GM23338 (cell line): ENCODE results near the gene TOMM40L. TPM values are rescaled to one million over a fixed set of nuclear protein-coding genes. Genes with fewer than 3 reads are reported as not detected.
A peak's percentile ranks its signal among the peaks of the same experiment; 100 is the strongest.

ENCODE experiments used
- ATAC-seq: fragments of 200-7000 bp; cut with Tn5 transposase; 3 replicates; pipeline ENCODE4 v1.9.1; 2020
- DNase-seq: peaks from one replicate; pipeline ENCODE4 v3.0.0-alpha.2; 2015; ENCODE audit warnings: low spot score
- H2AFZ ChIP-seq: fragments of 200-600 bp; sonication (generic); 2 replicates; pipeline ENCODE4 v1.8.0; 2016; ENCODE audit warnings: antibody characterized with exemption, mild to moderate bottlenecking, moderate library complexity
- H3F3A ChIP-seq: fragments of 200-600 bp; sonication (generic); replicated peaks from 2 replicates; pipeline ENCODE4 v1.8.0; 2017; ENCODE audit warnings: antibody characterized with exemption, mixed run types, low read depth
- H3K27ac ChIP-seq: fragments of 200-600 bp; sonication (generic); 2 replicates; pipeline ENCODE4 v1.6.1; 2016; ENCODE audit warnings: low read depth
- H3K27me3 ChIP-seq: fragments of 200-600 bp; sonication (generic); 2 replicates; pipeline ENCODE4 v1.8.0; 2016; ENCODE audit warnings: mild to moderate bottlenecking, mixed run types, moderate library complexity; ENCODE audit not compliant: insufficient read depth
- H3K36me3 ChIP-seq: fragments of 200-600 bp; sonication (generic); 2 replicates; pipeline ENCODE4 v1.8.0; 2016; ENCODE audit warnings: mild to moderate bottlenecking; ENCODE audit not compliant: insufficient read depth
- H3K4me1 ChIP-seq: fragments of 200-600 bp; sonication (generic); 2 replicates; pipeline ENCODE4 v1.8.0; 2016; ENCODE audit warnings: mild to moderate bottlenecking, moderate library complexity; ENCODE audit not compliant: insufficient read depth
- H3K4me2 ChIP-seq: fragments of 200-600 bp; sonication (generic); 2 replicates; pipeline ENCODE4 v1.7.1; 2017; ENCODE audit warnings: mixed run types
- H3K4me3 ChIP-seq: fragments of 200-600 bp; sonication (generic); 2 replicates; pipeline ENCODE4 v1.6.1; 2016; ENCODE audit warnings: mixed run types
- H3K79me2 ChIP-seq: fragments of 200-600 bp; sonication (generic); replicated peaks from 2 replicates; pipeline ENCODE4 v1.8.0; 2017; ENCODE audit warnings: mild to moderate bottlenecking; ENCODE audit not compliant: insufficient read depth
- H3K9me2 ChIP-seq: fragments of 200-600 bp; sonication (generic); 2 replicates; pipeline ENCODE4 v1.8.0; 2017; ENCODE audit not compliant: insufficient read depth
- H4K20me1 ChIP-seq: fragments of 200-600 bp; sonication (generic); replicated peaks from 2 replicates; pipeline ENCODE4 v1.8.0; 2017; ENCODE audit warnings: mild to moderate bottlenecking; ENCODE audit not compliant: insufficient read depth
- H3K27ac Mint-ChIP-seq: 2 replicates; pipeline ENCODE4 v1.8.0; 2020; ENCODE audit warnings: inconsistent platforms, mild to moderate bottlenecking, moderate library complexity, mixed read lengths
- H3K27me3 Mint-ChIP-seq: 3 replicates; pipeline ENCODE4 v1.8.0; 2022; ENCODE audit warnings: low read depth, mild to moderate bottlenecking, moderate library complexity, mixed read lengths, inconsistent platforms; ENCODE audit not compliant: insufficient read depth, poor library complexity
- H3K36me3 Mint-ChIP-seq: 3 replicates; pipeline ENCODE4 v1.8.0; 2021; ENCODE audit warnings: low read depth, mild to moderate bottlenecking, inconsistent platforms, moderate library complexity, mixed read lengths
- H3K4me1 Mint-ChIP-seq: 3 replicates; pipeline ENCODE4 v1.8.0; 2020; ENCODE audit warnings: mild to moderate bottlenecking, inconsistent platforms, mixed read lengths
- H3K4me3 Mint-ChIP-seq: 3 replicates; pipeline ENCODE4 v1.8.0; 2021; ENCODE audit warnings: moderate library complexity, mild to moderate bottlenecking, inconsistent platforms, mixed read lengths
- H3K9me3 Mint-ChIP-seq: 3 replicates; pipeline ENCODE4 v1.8.0; 2020; ENCODE audit warnings: moderate library complexity, mild to moderate bottlenecking, inconsistent platforms, mixed read lengths
- CREB1 ChIP-seq: fragments of 250-450 bp; sonication (Bioruptor Pico); IDR thresholded peaks from 2 replicates; pipeline ENCODE4 v1.5.0; 2020; ENCODE audit warnings: low read depth, mild to moderate bottlenecking, moderate library complexity
- CTCF ChIP-seq, 2 experiments: fragments of 200-600 bp in 1 of 2; sonication (generic) in 1 of 2; conservative IDR thresholded peaks; 2 replicates each; pipeline versions ENCODE4 v1.5.1 to v1.6.1; 2016 to 2017; ENCODE audit warnings: antibody characterized with exemption in 2 of 2, low read depth in 2 of 2, mild to moderate bottlenecking in 2 of 2, moderate library complexity in 1 of 2
- ETS1 ChIP-seq: IDR thresholded peaks from 2 replicates; pipeline ENCODE4 v1.6.1; 2016; ENCODE audit warnings: antibody characterized with exemption
- EZH2 ChIP-seq: fragments of 200-600 bp; sonication (generic); IDR thresholded peaks from one replicate; pipeline ENCODE4 v1.8.0; 2017; ENCODE audit warnings: antibody characterized with exemption, mild to moderate bottlenecking, low read depth; ENCODE audit not compliant: unreplicated experiment
- EZH2phosphoT487 ChIP-seq: fragments of 200-600 bp; sonication (generic); IDR thresholded peaks from one replicate; pipeline ENCODE4 v1.8.1; 2018; ENCODE audit warnings: antibody characterized with exemption; ENCODE audit not compliant: unreplicated experiment
- JUNB ChIP-seq: IDR thresholded peaks from one replicate; pipeline ENCODE4 v1.6.1; 2016; ENCODE audit warnings: antibody characterized with exemption; ENCODE audit not compliant: unreplicated experiment
- NANOG ChIP-seq: IDR thresholded peaks from 2 replicates; pipeline ENCODE4 v1.6.1; 2016; ENCODE audit warnings: antibody characterized with exemption, borderline replicate concordance
- POLR2AphosphoS5 ChIP-seq: IDR thresholded peaks from 2 replicates; pipeline ENCODE4 v1.6.1; 2016; ENCODE audit warnings: antibody characterized with exemption, low read depth
- REST ChIP-seq: IDR thresholded peaks from one replicate; pipeline ENCODE4 v1.6.1; 2018; ENCODE audit warnings: antibody characterized with exemption; ENCODE audit not compliant: unreplicated experiment
- STAT1 ChIP-seq: IDR thresholded peaks from one replicate; pipeline ENCODE4 v1.6.1; 2016; ENCODE audit warnings: antibody characterized with exemption; ENCODE audit not compliant: unreplicated experiment
- ZNF114 ChIP-seq: fragments of 250-450 bp; sonication (Bioruptor Pico); IDR thresholded peaks from 2 replicates; pipeline ENCODE4 v1.5.0; 2020; ENCODE audit warnings: mild to moderate bottlenecking, moderate library complexity
- ZNF331 ChIP-seq: fragments of 250-450 bp; sonication (Bioruptor Pico); IDR thresholded peaks from 2 replicates; pipeline ENCODE4 v1.5.0; 2020; ENCODE audit warnings: low read depth, mild to moderate bottlenecking, moderate library complexity
- ZNF462 ChIP-seq: fragments of 250-450 bp; sonication (Bioruptor Pico); IDR thresholded peaks from 2 replicates; pipeline ENCODE4 v1.5.0; 2020; ENCODE audit warnings: mild to moderate bottlenecking, moderate library complexity
- polyA plus RNA-seq: library from polyadenylated mRNA; unstranded; fragments of >200 nt; fragmentation: Nextera tagmentation; extraction: Ambion mirVana; gene quantifications from 2 replicates; pipeline ENCODE4 v1.2.1, GENCODE V29; 2016
- total RNA-seq: library from RNA; depleted of rRNA; stranded (reverse); fragments of >200 nt; shearing (Covaris generic); gene quantifications from 2 replicates; pipeline ENCODE4 v1.2.3, GENCODE V29; 2014

Gene TOMM40L
- total and polyA plus RNA-seq, 2 experiments from 2014 or later = 6.8 to 12.9 TPM

- H3K36me3 Mint-ChIP-seq = peaks cover 40% of the 10 kb centered on the region
- H3K4me1 ChIP-seq = peaks cover 15% of the 10 kb centered on the region; the same call in 1 of the 2 replicates
- peak overlapping the region; percentile 99 for H3K4me3 ChIP-seq
These were observed 49.3 kb upstream of the TOMM40L start for GRCh38 chr1:161176468-161177111.

More at GRCh38 chr1:161176468-161177111, 49.3 kb upstream of the TOMM40L start:
- H3K4me1 Mint-ChIP-seq = peaks cover 15% of the 10 kb centered on the region
- H3K36me3 ChIP-seq = peaks cover 17% of the 10 kb centered on the region
- peaks cover 4% of the 10 kb centered on the region for H3K27me3 Mint-ChIP-seq
- no peak for DNase-seq
- H3K9me3 Mint-ChIP-seq = no peaks in the 10 kb centered on the region
- peak overlapping the region; percentile 99 for H3K27ac Mint-ChIP-seq
- H3F3A ChIP-seq = no peaks in the 10 kb centered on the region
- H3K27ac ChIP-seq = no peak overlapping the region
- no peaks in the 10 kb centered on the region for H3K9me2 ChIP-seq
- peaks cover 6% of the 10 kb centered on the region; the same call in 1 of the 2 replicates for H4K20me1 ChIP-seq
- no peaks in the 10 kb centered on the region for H3K27me3 ChIP-seq
- peak overlapping the region; percentile 100 for H3K4me2 ChIP-seq
- peaks cover 8% of the 10 kb centered on the region for H3K79me2 ChIP-seq
- no peak for TF ChIP-seq ETS1
- TF ChIP-seq EZH2 = no peak
- no peak for TF ChIP-seq JUNB
- TF ChIP-seq STAT1 = no peak
- no peak for TF ChIP-seq CTCF (conservative IDR thresholded peaks at IDR 0.05; ENCODE audit: low read depth in 2 of 2)
- TF ChIP-seq ZNF462 (CRISPR knock-in tag) = no peak
- no peak for TF ChIP-seq EZH2phosphoT487
- TF ChIP-seq CREB1 = no peak
- TF ChIP-seq ZNF114 (CRISPR knock-in tag) = no peak
- TF ChIP-seq REST = no peak
- TF ChIP-seq POLR2AphosphoS5 = no peak
- no peak for TF ChIP-seq NANOG
- no peak for TF ChIP-seq ZNF331
- peak overlapping the region; percentile 98 for H2AFZ ChIP-seq
- ATAC-seq = peak; percentile 8; the same call in 1 of the 3 replicates
- H3K4me3 Mint-ChIP-seq = peak overlapping the region; percentile 98
